ENCODE data around the gene ATAD3B.

DNA sequence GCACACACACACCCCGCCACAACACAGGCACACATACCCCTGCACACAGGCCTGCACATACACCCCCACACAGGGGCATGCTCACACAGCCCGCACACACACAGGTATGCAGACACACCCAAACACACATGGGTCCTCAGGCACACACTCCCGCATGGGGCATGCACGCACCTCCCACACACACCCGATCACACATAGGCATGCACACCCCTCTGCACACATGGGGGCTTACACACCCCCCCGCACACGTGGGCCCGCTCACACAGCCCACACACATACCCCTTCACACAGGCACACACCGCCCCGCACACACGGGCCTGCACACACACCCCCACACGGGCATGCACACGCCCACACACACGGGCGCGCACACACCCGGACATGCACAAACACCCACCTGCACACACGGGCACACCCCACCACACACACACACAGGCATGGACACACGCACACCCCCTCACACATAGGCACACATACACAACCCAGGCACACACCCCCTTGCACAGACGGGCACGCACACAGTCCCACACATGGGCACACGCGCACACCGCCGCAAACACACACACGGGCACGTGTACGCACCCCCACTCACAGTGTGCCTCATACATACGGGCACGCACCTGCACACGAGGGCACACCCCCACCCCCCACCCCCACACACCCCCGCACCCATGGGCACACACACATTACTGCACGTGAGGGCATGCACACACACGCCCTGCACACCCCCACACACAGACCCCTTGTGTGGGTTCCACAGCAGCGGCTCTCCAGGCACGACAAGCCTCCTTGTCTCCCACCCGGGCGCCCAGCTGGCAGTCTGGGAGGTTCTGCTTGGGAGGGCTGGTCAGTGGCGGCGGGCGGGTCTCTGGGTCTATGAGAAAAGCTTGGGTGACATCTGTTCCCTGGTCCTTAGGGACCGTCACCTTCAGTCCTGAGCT lies 8.3 kb downstream of the ATAD3B start:
- no peak; the same call in 1 of the 2 replicates for TF ChIP-seq POLR2AphosphoS5 (IDR thresholded peaks at IDR 0.05; ENCODE audit: low read depth)
- TF ChIP-seq, protein P1, sequence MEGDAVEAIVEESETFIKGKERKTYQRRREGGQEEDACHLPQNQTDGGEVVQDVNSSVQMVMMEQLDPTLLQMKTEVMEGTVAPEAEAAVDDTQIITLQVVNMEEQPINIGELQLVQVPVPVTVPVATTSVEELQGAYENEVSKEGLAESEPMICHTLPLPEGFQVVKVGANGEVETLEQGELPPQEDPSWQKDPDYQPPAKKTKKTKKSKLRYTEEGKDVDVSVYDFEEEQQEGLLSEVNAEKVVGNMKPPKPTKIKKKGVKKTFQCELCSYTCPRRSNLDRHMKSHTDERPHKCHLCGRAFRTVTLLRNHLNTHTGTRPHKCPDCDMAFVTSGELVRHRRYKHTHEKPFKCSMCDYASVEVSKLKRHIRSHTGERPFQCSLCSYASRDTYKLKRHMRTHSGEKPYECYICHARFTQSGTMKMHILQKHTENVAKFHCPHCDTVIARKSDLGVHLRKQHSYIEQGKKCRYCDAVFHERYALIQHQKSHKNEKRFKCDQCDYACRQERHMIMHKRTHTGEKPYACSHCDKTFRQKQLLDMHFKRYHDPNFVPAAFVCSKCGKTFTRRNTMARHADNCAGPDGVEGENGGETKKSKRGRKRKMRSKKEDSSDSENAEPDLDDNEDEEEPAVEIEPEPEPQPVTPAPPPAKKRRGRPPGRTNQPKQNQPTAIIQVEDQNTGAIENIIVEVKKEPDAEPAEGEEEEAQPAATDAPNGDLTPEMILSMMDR (IDR thresholded peaks at IDR 0.05; ENCODE audit: insufficient read depth, low read length), result no peak
- TF ChIP-seq, protein P2, sequence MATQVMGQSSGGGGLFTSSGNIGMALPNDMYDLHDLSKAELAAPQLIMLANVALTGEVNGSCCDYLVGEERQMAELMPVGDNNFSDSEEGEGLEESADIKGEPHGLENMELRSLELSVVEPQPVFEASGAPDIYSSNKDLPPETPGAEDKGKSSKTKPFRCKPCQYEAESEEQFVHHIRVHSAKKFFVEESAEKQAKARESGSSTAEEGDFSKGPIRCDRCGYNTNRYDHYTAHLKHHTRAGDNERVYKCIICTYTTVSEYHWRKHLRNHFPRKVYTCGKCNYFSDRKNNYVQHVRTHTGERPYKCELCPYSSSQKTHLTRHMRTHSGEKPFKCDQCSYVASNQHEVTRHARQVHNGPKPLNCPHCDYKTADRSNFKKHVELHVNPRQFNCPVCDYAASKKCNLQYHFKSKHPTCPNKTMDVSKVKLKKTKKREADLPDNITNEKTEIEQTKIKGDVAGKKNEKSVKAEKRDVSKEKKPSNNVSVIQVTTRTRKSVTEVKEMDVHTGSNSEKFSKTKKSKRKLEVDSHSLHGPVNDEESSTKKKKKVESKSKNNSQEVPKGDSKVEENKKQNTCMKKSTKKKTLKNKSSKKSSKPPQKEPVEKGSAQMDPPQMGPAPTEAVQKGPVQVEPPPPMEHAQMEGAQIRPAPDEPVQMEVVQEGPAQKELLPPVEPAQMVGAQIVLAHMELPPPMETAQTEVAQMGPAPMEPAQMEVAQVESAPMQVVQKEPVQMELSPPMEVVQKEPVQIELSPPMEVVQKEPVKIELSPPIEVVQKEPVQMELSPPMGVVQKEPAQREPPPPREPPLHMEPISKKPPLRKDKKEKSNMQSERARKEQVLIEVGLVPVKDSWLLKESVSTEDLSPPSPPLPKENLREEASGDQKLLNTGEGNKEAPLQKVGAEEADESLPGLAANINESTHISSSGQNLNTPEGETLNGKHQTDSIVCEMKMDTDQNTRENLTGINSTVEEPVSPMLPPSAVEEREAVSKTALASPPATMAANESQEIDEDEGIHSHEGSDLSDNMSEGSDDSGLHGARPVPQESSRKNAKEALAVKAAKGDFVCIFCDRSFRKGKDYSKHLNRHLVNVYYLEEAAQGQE (IDR thresholded peaks at IDR 0.05; ENCODE audit: insufficient replicate concordance, low read depth), result no peak
